ENCODE data around the gene ZC3H18.

ZC3H18 gene

GRCh38 chr16:88569985-88570690, at the start of gene ZC3H18:
ZC3H18 (plus strand) TSS chr16:88570403; CDS start chr16:88577124, 6,721 bp downstream.
- no peak for TF ChIP-seq CTCF (conservative IDR thresholded peaks at IDR 0.05; ENCODE audit: low read length)
- peak; percentile 94 for DNase-seq (ENCODE audit: low read depth)
- H3K4me3 ChIP-seq (ENCODE audit: low read length) = peak within 1 kb of the TSS; percentile 81

- no peak for TF ChIP-seq CTCF (conservative IDR thresholded peaks at IDR 0.05; ENCODE audit: low read length)
- DNase-seq (ENCODE audit: low read depth) = no peak
These were observed 48.5 kb upstream of the ZC3H18 start for GRCh38 chr16:88521674-88522073.

GRCh38 chr16:88522276-88522949, 47.8 kb upstream of the ZC3H18 start:
- no peak for TF ChIP-seq CTCF (conservative IDR thresholded peaks at IDR 0.05; ENCODE audit: low read length)
- no peak for DNase-seq (ENCODE audit: low read depth)
- H3K4me3 ChIP-seq (ENCODE audit: low read length) = no peak overlapping the region

More at GRCh38 chr16:88521674-88522073, 48.5 kb upstream of the ZC3H18 start:
- no peak overlapping the region for H3K4me3 ChIP-seq (ENCODE audit: low read length)

DNA sequence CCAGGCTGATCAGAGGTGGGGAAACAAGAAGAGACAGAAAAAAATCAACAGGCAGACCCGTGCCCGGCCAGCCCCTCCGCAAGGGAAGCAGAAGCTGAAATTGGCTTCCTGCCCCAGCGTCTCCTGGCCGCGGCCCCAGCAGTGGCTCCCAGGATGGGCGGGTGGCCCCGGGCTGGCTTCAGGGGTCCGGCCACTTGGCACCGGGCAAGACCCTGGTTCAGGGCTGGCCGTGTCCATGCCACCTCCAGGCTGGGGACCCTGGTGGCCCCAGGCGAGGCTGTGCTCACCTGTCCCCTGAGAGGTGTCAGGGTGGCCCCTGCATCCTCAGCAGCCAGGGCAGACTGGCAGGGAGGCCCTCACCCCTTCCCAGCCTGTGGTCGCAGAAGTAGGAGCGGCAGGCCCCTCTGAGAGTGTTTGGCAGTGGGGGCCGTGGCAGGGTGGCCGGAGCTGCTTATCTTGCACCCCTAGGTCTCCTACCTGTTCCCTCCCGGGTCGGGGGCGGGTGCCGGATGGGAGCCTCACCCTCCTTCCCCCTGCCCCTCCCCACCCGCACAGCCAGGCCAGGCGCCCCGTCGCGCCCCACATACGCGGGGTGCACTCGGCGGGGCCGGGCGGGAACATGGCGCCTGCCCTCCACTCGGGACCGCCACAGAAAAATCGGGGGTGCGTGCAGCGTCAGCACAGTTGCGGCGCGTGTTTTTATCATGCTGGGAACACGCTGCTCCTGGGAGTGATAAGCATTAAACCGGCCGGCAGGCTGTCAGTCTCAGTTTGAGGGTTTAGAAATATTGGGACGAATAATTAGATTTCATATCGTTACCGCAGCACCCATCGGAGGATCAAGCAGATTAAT, 46.7 kb upstream of the ZC3H18 start:
- TF ChIP-seq CTCF (conservative IDR thresholded peaks at IDR 0.05; ENCODE audit: low read length) = no peak
- DNase-seq (ENCODE audit: low read depth) = no peak
- H3K4me3 ChIP-seq (ENCODE audit: low read length) = no peak overlapping the region

- DNase-seq (ENCODE audit: low read depth) = no peak
- no peak for TF ChIP-seq CTCF (conservative IDR thresholded peaks at IDR 0.05; ENCODE audit: low read length)
- H3K4me3 ChIP-seq (ENCODE audit: low read length) = no peak overlapping the region
These were observed 45.8 kb upstream of the ZC3H18 start for GRCh38 chr16:88524274-88524972.

- DNase-seq (ENCODE audit: low read depth) = no peak
- TF ChIP-seq CTCF (conservative IDR thresholded peaks at IDR 0.05; ENCODE audit: low read length) = no peak
- H3K4me3 ChIP-seq (ENCODE audit: low read length) = no peak overlapping the region
These were observed 45.1 kb upstream of the ZC3H18 start for GRCh38 chr16:88524973-88525662.
